NCI-H345 treated with DMSO at 0.1 percent for 48 hours (cell line): ENCODE measurements around the gene ZNF26.
"Not testable (repeated sequence)": the region's sequence is repeated elsewhere in the genome, so short reads cannot be mapped to it uniquely, and the experiment has no call there.

Experiments
- DNase-seq: peaks from one replicate; lab custom pipeline; 2025; ENCODE audit not compliant: unreplicated experiment; lab: John Stamatoyannopoulos, UW

ZNF26 gene

GRCh38 chr12:132986001-132986884 is at the start of gene ZNF26:
Gene ZNF26, plus strand, starts transcription at chr12:132986367. Its CDS starts 474 bp downstream, at chr12:132986841.
- peak; percentile 92 for DNase-seq

GRCh38 chr12:132936921-132937320 is 49.2 kb upstream of the ZNF26 start:
- not testable (repeated sequence) for DNase-seq

- no peak for DNase-seq
Measured at GRCh38 chr12:132937476-132937875, 48.7 kb upstream of the ZNF26 start.

GRCh38 chr12:132938807-132939206 is 47.4 kb upstream of the ZNF26 start:
- DNase-seq = not testable (repeated sequence)

GRCh38 chr12:132940071-132940719 is 46.0 kb upstream of the ZNF26 start:
- DNase-seq = no peak

GRCh38 chr12:132941336-132941954 is 44.7 kb upstream of the ZNF26 start:
- DNase-seq = no peak

GRCh38 chr12:132942611-132943010 is 43.6 kb upstream of the ZNF26 start:
- DNase-seq = no peak

- DNase-seq = no peak
Measured at GRCh38 chr12:132945806-132946205, 40.4 kb upstream of the ZNF26 start.

- no peak for DNase-seq
Measured at GRCh38 chr12:132946246-132946820, 39.8 kb upstream of the ZNF26 start.

GRCh38 chr12:132948146-132949066 is 37.8 kb upstream of the ZNF26 start:
- DNase-seq = no peak

GRCh38 chr12:132949936-132950837 is 36.0 kb upstream of the ZNF26 start:
- DNase-seq = no peak

- DNase-seq = no peak
Measured at GRCh38 chr12:132950844-132951535, 35.2 kb upstream of the ZNF26 start.

GRCh38 chr12:132951649-132952048 is 34.5 kb upstream of the ZNF26 start:
- DNase-seq = no peak

- no peak for DNase-seq
Measured at GRCh38 chr12:132952371-132953162, 33.6 kb upstream of the ZNF26 start.

- no peak for DNase-seq
Measured at GRCh38 chr12:132953163-132953425, 33.1 kb upstream of the ZNF26 start.

- DNase-seq = no peak
Measured at GRCh38 chr12:132953771-132954170, 32.4 kb upstream of the ZNF26 start.

GRCh38 chr12:132954471-132955048 is 31.6 kb upstream of the ZNF26 start:
- DNase-seq = no peak
